K562 (cell line): Measurements from ENCODE around the gene CDH12. TPM values are rescaled to one million over a fixed set of nuclear protein-coding genes. Genes with fewer than 3 reads are reported as not detected.
A peak's percentile ranks its signal among the peaks of the same experiment; 100 is the strongest.

ENCODE experiments used
- ATAC-seq: fragments of 200-7000 bp; cut with Tn5 transposase; 3 replicates; pipeline ENCODE4 v1.9.1; 2020; ENCODE audit warnings: moderate library complexity
- BruUV-seq: library from RNA; stranded (reverse); fragments of 400-500 nt; replicated peaks from 2 replicates; lab custom pipeline; 2021; lab: Mats Ljungman, UMichigan
- CTCF ChIA-PET: fragments of 300-600 bp; formaldehyde crosslinking; extraction: SDS; loops from one replicate; lab custom pipeline; 2021; ENCODE audit warnings: low intra/inter-chr PET ratio; lab: Yijun Ruan, JAX
- POLR2A ChIA-PET: fragments of 300-600, 350-650 bp; sonication (Branson Sonifier 250); formaldehyde crosslinking; extraction: SDS; loops from one replicate; lab custom pipeline; 2021; ENCODE audit warnings: antibody characterized with exemption, inconsistent platforms; lab: Yijun Ruan, JAX
- DNase-seq, 4 experiments: peaks; one replicate each; pipeline versions ENCODE4 v3.0.0 to v3.0.0-alpha.2; 2011 to 2018; ENCODE audit warnings: low spot score in 3 of 4, mixed read lengths in 3 of 4; ENCODE audit errors: extremely low read depth in 1 of 4
- FAIRE-seq: peaks from 2 replicates; lab custom pipeline; 2011; peaks lifted over from hg19 to GRCh38; lab: Jason Lieb, UNC
- H2AFZ ChIP-seq: 2 replicates; pipeline ENCODE4 v1.6.0; 2011; ENCODE audit warnings: low read depth, low read length, control low read depth, inconsistent platforms
- H3K27ac ChIP-seq: fragments of 200-600 bp; 3 replicates; pipeline ENCODE4 v1.8.0; 2011; ENCODE audit warnings: low read depth, mild to moderate bottlenecking, control low read depth, inconsistent platforms, low read length, moderate library complexity, mixed read lengths; ENCODE audit errors: extremely low read depth
- H3K27me3 ChIP-seq, 2 experiments: fragments of 300-600 bp in 1 of 2; 2 replicates in 1 of 2; 3 replicates in 1 of 2; pipeline versions ENCODE4 v1.6.0 to v1.8.0; 2011; ENCODE audit warnings: inconsistent platforms in 2 of 2, low read length in 2 of 2, mild to moderate bottlenecking in 1 of 2, mixed read lengths in 1 of 2, moderate library complexity in 1 of 2; ENCODE audit not compliant: control insufficient read depth in 2 of 2, insufficient read depth in 2 of 2
- H3K36me3 ChIP-seq: fragments of 300-600 bp; 3 replicates; pipeline ENCODE4 v1.8.0; 2011; ENCODE audit warnings: mild to moderate bottlenecking, low read length, inconsistent platforms; ENCODE audit not compliant: control insufficient read depth, insufficient read depth
- H3K4me1 ChIP-seq, 2 experiments: fragments of 200-600 bp in 1 of 2; replicated peaks in 1 of 2; 2 replicates in 1 of 2; 3 replicates in 1 of 2; pipeline versions ENCODE4 v1.5.1 to v1.8.0; 2011; ENCODE audit warnings: inconsistent platforms in 2 of 2, low read length in 2 of 2, mild to moderate bottlenecking in 1 of 2, mixed read lengths in 1 of 2, moderate library complexity in 1 of 2; ENCODE audit not compliant: control insufficient read depth in 2 of 2, insufficient read depth in 2 of 2
- H3K4me2 ChIP-seq: 2 replicates; pipeline ENCODE4 v1.6.1; 2011; ENCODE audit warnings: low read length, control low read depth, inconsistent platforms, mixed read lengths; ENCODE audit not compliant: insufficient read depth
- H3K4me3 ChIP-seq: fragments of 200-600 bp; sonication (generic), shearing (Covaris generic); 2 replicates; pipeline ENCODE4 v1.5.1; 2016; ENCODE audit warnings: control low read depth, inconsistent platforms
- H3K79me2 ChIP-seq: fragments of 200-600 bp; 3 replicates; pipeline ENCODE4 v1.8.0; 2011; ENCODE audit warnings: low read length, inconsistent platforms; ENCODE audit not compliant: control insufficient read depth, insufficient read depth
- H3K9ac ChIP-seq, 2 experiments: 2 replicates each; pipeline versions ENCODE4 v1.6.0 to v1.6.1; 2011; ENCODE audit warnings: low read depth in 2 of 2, low read length in 2 of 2, control low read depth in 1 of 2, inconsistent platforms in 1 of 2, mild to moderate bottlenecking in 1 of 2, mixed read lengths in 1 of 2; ENCODE audit not compliant: insufficient read depth in 1 of 2
- H3K9me1 ChIP-seq: one replicate; pipeline ENCODE4 v1.6.0; 2011; ENCODE audit warnings: inconsistent platforms, mild to moderate bottlenecking, low read length, moderate library complexity; ENCODE audit not compliant: control insufficient read depth, insufficient read depth
- H3K9me3 ChIP-seq: replicated peaks from 2 replicates; pipeline ENCODE4 v1.5.1; 2011; ENCODE audit warnings: low read depth, low read length, inconsistent platforms; ENCODE audit not compliant: control insufficient read depth, insufficient read depth
- H4K20me1 ChIP-seq: replicated peaks from 2 replicates; pipeline ENCODE4 v1.6.1; 2011; ENCODE audit warnings: low read length, inconsistent platforms, mixed read lengths; ENCODE audit not compliant: control insufficient read depth, insufficient read depth
- BRD4 ChIP-seq: fragments of 200-600 bp; sonication (generic); IDR thresholded peaks from 2 replicates; pipeline ENCODE4 v1.6.1; 2017; ENCODE audit warnings: inconsistent platforms
- CHD7 ChIP-seq: fragments of 200-600 bp; sonication (generic); IDR thresholded peaks from one replicate; pipeline ENCODE4 v1.6.1; 2012; ENCODE audit warnings: mild to moderate bottlenecking, low read depth, low read length, inconsistent platforms
- CXXC5 ChIP-seq: fragments of 250-450 bp; sonication (Bioruptor Pico); IDR thresholded peaks from 2 replicates; pipeline ENCODE4 v1.8.0; 2022; ENCODE audit warnings: inconsistent platforms, mild to moderate bottlenecking, moderate library complexity
- ELF1 ChIP-seq: fragments of 200-800 bp; sonication (Bioruptor generic); IDR thresholded peaks from 2 replicates; pipeline ENCODE4 v1.6.1; 2016; ENCODE audit warnings: missing genetic modification characterization, missing compliant biosample characterization
- FOSL1 ChIP-seq: fragments of 200-800 bp; sonication (Bioruptor generic); conservative IDR thresholded peaks from 2 replicates; pipeline ENCODE4 v1.6.1; 2016; ENCODE audit warnings: missing genetic modification characterization, missing compliant biosample characterization
- MAFG ChIP-seq: fragments of 450-650 bp; conservative IDR thresholded peaks from 2 replicates; pipeline ENCODE4 v1.6.1; 2016; ENCODE audit warnings: missing genetic modification characterization, missing compliant biosample characterization
- NCOA6 ChIP-seq: fragments of 450-650 bp; IDR thresholded peaks from 2 replicates; pipeline ENCODE4 v1.6.1; 2017; ENCODE audit warnings: mild to moderate bottlenecking
- RFX5 ChIP-seq: IDR thresholded peaks from 2 replicates; pipeline ENCODE4 v1.6.1; 2011; ENCODE audit warnings: low read depth, mild to moderate bottlenecking, improper control_type of control experiment, low read length
- ZNF263 ChIP-seq: sonication (generic); formaldehyde crosslinking; IDR thresholded peaks from 2 replicates; pipeline ENCODE4 v1.8.0; 2022; ENCODE audit warnings: mild to moderate bottlenecking, missing genetic modification reagents, borderline replicate concordance
- WGBS: fragments of 100-300 bp; shearing (Covaris generic); methylation state at CpG from one replicate; pipeline ENCODE4 v1.1.6; 2016; ENCODE audit warnings: low coverage, mixed read lengths; ENCODE audit not compliant: insufficient coverage; ENCODE audit errors: missing lambda C conversion rate; 5-methylcytosine and 5-hydroxymethylcytosine counted together
- in situ Hi-C: fragments of 300-500 bp; cut with MboI; formaldehyde crosslinking; loops from 4 replicates; pipeline ENCODE4 v1.15.0; 2018; ENCODE audit warnings: inconsistent platforms, mixed read lengths
- intact Hi-C: fragments of 100-400 bp; cut with micrococcal nuclease; formaldehyde crosslinking; loops from 2 replicates; pipeline ENCODE4 v1.14.2; 2022
- polyA plus RNA-seq, 8 experiments: library from polyadenylated mRNA; depleted of rRNA in 4 of 8; stranded (reverse) in 5 of 8; unstranded in 3 of 8; fragments of >200 nt; fragmentation: Nextera tagmentation in 2 of 8; fragmentation: Illumina TruSeq in 1 of 8; extraction: Ambion mirVana in 2 of 8; extraction: Trizol in 1 of 8; gene quantifications; 2 replicates each; pipeline versions ENCODE4 v1.2.1 to v1.2.3, GENCODE V29; 2011 to 2014; ENCODE audit warnings: inconsistent platforms in 1 of 8, missing spikeins in 1 of 8
- total RNA-seq, 7 experiments: library from RNA; depleted of rRNA in 6 of 7; stranded (reverse); fragments of >200 nt in 6 of 7; fragmentation: Illumina TruSeq in 2 of 7; extraction: Trizol in 2 of 7; gene quantifications; 2 replicates each; pipeline versions ENCODE4 v1.2.1 to v1.2.3, GENCODE V29; 2011 to 2021; ENCODE audit warnings: low replicate concordance in 1 of 7
- TF ChIP-seq, protein P1 (sequence below): fragments of 450-650 bp; IDR thresholded peaks from 2 replicates; pipeline ENCODE4 v1.6.1; 2014; ENCODE audit warnings: low read depth, mild to moderate bottlenecking, moderate library complexity, borderline replicate concordance

Gene CDH12
- total and polyA plus RNA-seq, 9 of the 15 experiments (the other 6 are each of a cell fraction or from before 2014, with no cell fraction given) = 0.03 to 1.7 (median 0.37) TPM

DNA sequence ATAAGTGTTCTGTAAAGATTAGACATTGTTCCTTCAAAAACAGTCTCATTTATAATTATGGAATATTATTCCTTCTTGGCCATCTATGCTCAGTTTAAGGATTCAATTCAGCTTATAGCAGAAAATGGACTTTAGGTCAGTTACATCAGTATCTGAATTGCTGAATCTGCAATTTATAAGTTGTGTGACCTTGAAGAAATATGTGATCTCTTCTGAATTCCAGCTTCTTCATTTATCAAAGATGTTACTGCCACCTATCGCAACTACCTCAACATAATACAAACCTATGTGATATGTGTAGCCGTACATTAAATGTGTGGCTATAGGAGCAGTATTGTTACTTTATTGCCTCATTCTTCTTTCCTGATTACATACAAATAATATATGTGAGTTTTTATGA is 118.2 kb downstream of the CDH12 start (continued):
- no peak for TF ChIP-seq RFX5
- TF ChIP-seq MAFG (tag) = peak; percentile 70
- no peak for TF ChIP-seq ELF1 (tag)

- Histone ChIP-seq H3K4me3 (no peak overlapping the region), H4K20me1 (no peaks in the 10 kb centered on the region), H3K27ac (no peak overlapping the region), H3K9ac (no peak overlapping the region), H3K9me3 (peaks cover 2% of the 10 kb centered on the region), H3K79me2 (no peaks in the 10 kb centered on the region), H3K9me1 (no peaks in the 10 kb centered on the region), H3K36me3 (no peaks in the 10 kb centered on the region), H3K27me3 (no peaks in the 10 kb centered on the region), H3K4me2 (no peak overlapping the region), H2AFZ (no peak overlapping the region), H3K4me1 (no peaks in the 10 kb centered on the region)
- DNase-seq (no peak), FAIRE-seq (no peak), ATAC-seq (no peak)
- no TSS peak for BruUV-seq
- 3% methylated on average over 4 of the region's 4 CpGs for WGBS
- ChIA-PET POLR2A (no interaction called here), CTCF (no interaction called here)
- intact Hi-C loops (no loop called here), in situ Hi-C loops (no loop called here)
- no peak for TF ChIP-seq BRD4
- no peak for TF ChIP-seq CXXC5 (CRISPR knock-in tag)
- no peak for TF ChIP-seq NCOA6
- no peak for TF ChIP-seq FOSL1 (tag)
- no peak for TF ChIP-seq ZNF263 (CRISPR knock-in tag)
- no peak for TF ChIP-seq CHD7
- TF ChIP-seq, protein P1, sequence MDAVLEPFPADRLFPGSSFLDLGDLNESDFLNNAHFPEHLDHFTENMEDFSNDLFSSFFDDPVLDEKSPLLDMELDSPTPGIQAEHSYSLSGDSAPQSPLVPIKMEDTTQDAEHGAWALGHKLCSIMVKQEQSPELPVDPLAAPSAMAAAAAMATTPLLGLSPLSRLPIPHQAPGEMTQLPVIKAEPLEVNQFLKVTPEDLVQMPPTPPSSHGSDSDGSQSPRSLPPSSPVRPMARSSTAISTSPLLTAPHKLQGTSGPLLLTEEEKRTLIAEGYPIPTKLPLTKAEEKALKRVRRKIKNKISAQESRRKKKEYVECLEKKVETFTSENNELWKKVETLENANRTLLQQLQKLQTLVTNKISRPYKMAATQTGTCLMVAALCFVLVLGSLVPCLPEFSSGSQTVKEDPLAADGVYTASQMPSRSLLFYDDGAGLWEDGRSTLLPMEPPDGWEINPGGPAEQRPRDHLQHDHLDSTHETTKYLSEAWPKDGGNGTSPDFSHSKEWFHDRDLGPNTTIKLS = no peak
These were observed 124.5 kb downstream of the CDH12 start for GRCh38 chr5:22728610-22729009.
